Measurements from ENCODE around the gene TMEM229B. TPM values are rescaled to one million over a fixed set of nuclear protein-coding genes. Genes with fewer than 3 reads are reported as not detected.

The TMEM229B gene
- total and polyA plus RNA-seq, 7 donors, result 0.14 to 1.2 (median 0.52) TPM

DNA sequence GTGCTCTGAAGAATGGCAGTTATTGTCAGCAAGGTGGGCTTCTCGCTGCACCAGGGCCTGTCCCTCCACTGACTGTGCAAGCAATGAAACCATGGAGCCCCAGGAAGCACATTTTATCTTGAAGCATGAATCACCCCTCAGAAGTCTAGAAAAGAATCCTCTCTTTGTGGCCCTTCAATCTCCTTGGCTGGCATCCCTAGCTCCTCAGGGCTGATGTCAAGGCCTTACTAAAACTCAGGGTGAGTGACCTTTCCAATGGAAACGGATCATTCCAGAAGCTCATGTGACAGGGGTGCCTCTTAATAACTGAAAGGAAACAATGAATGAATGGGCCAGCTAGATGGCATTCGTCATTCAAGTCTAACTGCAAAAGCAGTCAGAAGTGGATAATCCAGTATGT lies 22.3 kb upstream of the TMEM229B start:
- no peak overlapping the region for H3K27ac ChIP-seq
- H3K36me3 ChIP-seq (ENCODE audit: insufficient read depth in 1 of 2, low read depth in 1 of 2), result no peaks in the 10 kb centered on the region
- DNase-seq, result no peak
- WGBS, 3 donors, result 68 to 75% (median 72%) methylated on average over 3 of the region's 3 CpGs
- no peak for ATAC-seq
- no peaks in the 10 kb centered on the region for H3K4me1 ChIP-seq
- H3K9me3 ChIP-seq, result no peaks in the 10 kb centered on the region
- TF ChIP-seq, protein P1, sequence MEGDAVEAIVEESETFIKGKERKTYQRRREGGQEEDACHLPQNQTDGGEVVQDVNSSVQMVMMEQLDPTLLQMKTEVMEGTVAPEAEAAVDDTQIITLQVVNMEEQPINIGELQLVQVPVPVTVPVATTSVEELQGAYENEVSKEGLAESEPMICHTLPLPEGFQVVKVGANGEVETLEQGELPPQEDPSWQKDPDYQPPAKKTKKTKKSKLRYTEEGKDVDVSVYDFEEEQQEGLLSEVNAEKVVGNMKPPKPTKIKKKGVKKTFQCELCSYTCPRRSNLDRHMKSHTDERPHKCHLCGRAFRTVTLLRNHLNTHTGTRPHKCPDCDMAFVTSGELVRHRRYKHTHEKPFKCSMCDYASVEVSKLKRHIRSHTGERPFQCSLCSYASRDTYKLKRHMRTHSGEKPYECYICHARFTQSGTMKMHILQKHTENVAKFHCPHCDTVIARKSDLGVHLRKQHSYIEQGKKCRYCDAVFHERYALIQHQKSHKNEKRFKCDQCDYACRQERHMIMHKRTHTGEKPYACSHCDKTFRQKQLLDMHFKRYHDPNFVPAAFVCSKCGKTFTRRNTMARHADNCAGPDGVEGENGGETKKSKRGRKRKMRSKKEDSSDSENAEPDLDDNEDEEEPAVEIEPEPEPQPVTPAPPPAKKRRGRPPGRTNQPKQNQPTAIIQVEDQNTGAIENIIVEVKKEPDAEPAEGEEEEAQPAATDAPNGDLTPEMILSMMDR (IDR thresholded peaks at IDR 0.05), result no peak
- H3K27me3 ChIP-seq (ENCODE audit: insufficient read depth in 3 of 3, low read length in 2 of 3), result no peaks in the 10 kb centered on the region
- no peak overlapping the region for H3K4me3 ChIP-seq
- intact Hi-C loops (cut with DNase I), result no loop called here

DNA sequence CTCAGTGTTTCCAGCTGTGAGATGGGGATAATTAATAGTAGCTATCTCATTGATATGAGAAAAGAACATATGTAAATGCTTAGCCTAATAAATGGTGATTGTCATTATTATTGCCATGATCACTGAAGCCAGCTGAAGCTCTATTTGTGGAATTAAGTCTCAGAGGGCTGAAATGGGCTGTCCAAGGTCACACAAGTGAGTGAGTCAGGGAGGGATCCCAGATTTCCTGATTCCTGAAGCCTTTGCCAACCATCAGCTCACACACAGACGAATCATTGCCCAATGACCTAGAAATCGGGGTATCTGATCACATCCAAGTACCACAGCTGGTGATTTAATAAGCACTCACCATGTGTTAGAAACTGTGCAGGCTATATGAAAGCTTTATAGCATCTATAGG lies 21.6 kb upstream of the TMEM229B start:
- Histone ChIP-seq H3K9me3 (no peaks in the 10 kb centered on the region), H3K27me3 (ENCODE audit: insufficient read depth in 3 of 3, low read length in 2 of 3) (no peaks in the 10 kb centered on the region), H3K36me3 (ENCODE audit: insufficient read depth in 1 of 2, low read depth in 1 of 2) (no peaks in the 10 kb centered on the region), H3K27ac (no peak overlapping the region), H3K4me3 (no peak overlapping the region), H3K4me1 (no peaks in the 10 kb centered on the region)
- ATAC-seq, result peak in 1 of 4 donors; percentile 48
- WGBS, 3 donors, result 13 to 27% (median 13%) methylated on average over 2 of the region's 2 CpGs
- DNase-seq, result no peak
- TF ChIP-seq, protein P1 (IDR thresholded peaks at IDR 0.05), result no peak
- intact Hi-C loops (cut with DNase I), result no loop called here

DNA sequence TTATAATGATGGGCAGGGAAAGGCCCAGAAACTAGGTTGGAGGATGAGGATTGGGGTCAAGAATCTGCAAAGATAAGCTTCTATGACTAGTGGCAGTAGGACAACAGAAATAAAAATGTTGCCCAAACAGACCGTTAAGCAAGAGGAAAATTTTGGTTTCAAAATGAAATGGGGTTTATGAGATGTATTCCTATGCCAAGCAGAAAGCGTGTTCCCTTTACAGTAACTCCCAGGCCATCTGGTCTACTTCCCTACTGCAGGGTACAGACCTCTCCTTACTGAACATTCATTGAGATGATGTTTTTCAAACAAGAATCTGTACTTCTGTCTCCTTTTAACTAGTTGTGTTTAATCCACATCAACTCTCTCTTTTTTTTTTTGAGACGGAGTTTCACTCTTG lies 20.4 kb upstream of the TMEM229B start:
- 59 to 82% (median 64%) methylated on average over 3 of the region's 3 CpGs for WGBS, 3 donors
- intact Hi-C loops (cut with DNase I), result no loop called here
- H3K9me3 ChIP-seq, result no peaks in the 10 kb centered on the region
- TF ChIP-seq, protein P1 (IDR thresholded peaks at IDR 0.05), result no peak
- H3K4me3 ChIP-seq, result no peak overlapping the region
- ATAC-seq (no peak), DNase-seq (no peak)
- H3K27me3 ChIP-seq (ENCODE audit: insufficient read depth in 3 of 3, low read length in 2 of 3), result no peaks in the 10 kb centered on the region
- no peaks in the 10 kb centered on the region for H3K36me3 ChIP-seq (ENCODE audit: insufficient read depth in 1 of 2, low read depth in 1 of 2)
- no peaks in the 10 kb centered on the region for H3K4me1 ChIP-seq
- no peak overlapping the region for H3K27ac ChIP-seq

GRCh38 chr14:67505254-67505653 lies 16.7 kb upstream of the TMEM229B start:
- no peaks in the 10 kb centered on the region for H3K9me3 ChIP-seq
- no peaks in the 10 kb centered on the region for H3K27me3 ChIP-seq (ENCODE audit: insufficient read depth in 3 of 3, low read length in 2 of 3)
- H3K4me1 ChIP-seq, result no peaks in the 10 kb centered on the region
- 38 to 53% (median 45%) methylated on average over 1 of the region's 1 CpG for WGBS, 3 donors
- no peak for DNase-seq
- no peaks in the 10 kb centered on the region for H3K36me3 ChIP-seq (ENCODE audit: insufficient read depth in 1 of 2, low read depth in 1 of 2)
- no peak overlapping the region for H3K4me3 ChIP-seq
- TF ChIP-seq, protein P1 (IDR thresholded peaks at IDR 0.05), result no peak
- intact Hi-C loops (cut with DNase I), result no loop called here
- ATAC-seq, result no peak
- H3K27ac ChIP-seq, result no peak overlapping the region

GRCh38 chr14:67503331-67503730 lies 14.8 kb upstream of the TMEM229B start:
- H3K36me3 ChIP-seq (ENCODE audit: insufficient read depth in 1 of 2, low read depth in 1 of 2), result no peaks in the 10 kb centered on the region
- ATAC-seq (no peak), DNase-seq (no peak)
- H3K27ac ChIP-seq, result no peak overlapping the region
- no peak overlapping the region for H3K4me3 ChIP-seq
- no peaks in the 10 kb centered on the region for H3K4me1 ChIP-seq
- H3K27me3 ChIP-seq (ENCODE audit: insufficient read depth in 3 of 3, low read length in 2 of 3), result no peaks in the 10 kb centered on the region
- 69 to 79% (median 77%) methylated on average over 7 of the region's 7 CpGs for WGBS, 3 donors
- TF ChIP-seq, protein P1 (IDR thresholded peaks at IDR 0.05), result no peak
- intact Hi-C loops (cut with DNase I), result no loop called here
- H3K9me3 ChIP-seq, result no peaks in the 10 kb centered on the region
